IPS-NIHi11 (cell line): Measurements from ENCODE around the gene KLHDC8A.
A peak's percentile ranks its signal among the peaks of the same experiment; 100 is the strongest.
"Not testable (repeated sequence)": the region's sequence is repeated elsewhere in the genome, so short reads cannot be mapped to it uniquely, and the experiment has no call there.

Experiments used
- DNase-seq: peaks from one replicate; pipeline ENCODE4 v3.0.0; 2012; ENCODE audit warnings: mixed read lengths, low spot score

The KLHDC8A gene

DNA sequence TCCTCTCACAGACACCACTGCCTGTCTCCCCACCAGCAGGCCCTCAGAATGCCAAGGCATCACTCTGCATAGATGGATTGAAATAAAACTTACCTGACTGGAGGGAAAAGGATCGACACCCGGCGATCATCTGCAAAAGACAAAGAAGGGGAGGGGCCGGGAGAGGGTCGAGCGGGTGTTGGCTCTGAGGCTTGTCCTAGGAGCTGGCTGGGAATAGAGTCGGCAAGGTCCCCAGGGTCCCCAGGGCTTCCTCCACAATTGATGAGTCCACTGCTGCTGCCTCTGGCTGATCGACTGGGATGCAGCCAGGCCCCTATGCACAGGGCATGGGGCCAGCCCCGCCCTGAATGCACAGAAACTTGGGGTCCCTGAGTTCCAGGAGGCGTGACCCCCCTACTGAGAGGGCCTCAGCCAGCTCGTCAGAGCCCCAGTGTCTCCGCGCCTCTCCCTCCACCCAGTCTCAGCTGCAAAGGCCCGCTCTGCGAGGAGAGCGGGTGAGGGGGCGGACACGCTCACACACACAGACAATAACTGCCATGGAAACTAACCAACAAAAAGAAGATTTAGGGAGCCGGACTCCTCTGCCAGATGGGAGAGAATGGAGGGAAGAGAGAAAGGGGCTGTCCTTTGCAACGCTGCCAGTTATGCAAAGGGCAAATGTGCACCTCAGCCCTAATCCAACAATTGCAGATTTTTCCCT is at the start of gene KLHDC8A:
Gene KLHDC8A, minus strand, starts transcription at position 483 of the 700 bp plus-strand sequence. CDS start 13,318 bp downstream, outside the sequence.
- DNase-seq = no peak

DNA sequence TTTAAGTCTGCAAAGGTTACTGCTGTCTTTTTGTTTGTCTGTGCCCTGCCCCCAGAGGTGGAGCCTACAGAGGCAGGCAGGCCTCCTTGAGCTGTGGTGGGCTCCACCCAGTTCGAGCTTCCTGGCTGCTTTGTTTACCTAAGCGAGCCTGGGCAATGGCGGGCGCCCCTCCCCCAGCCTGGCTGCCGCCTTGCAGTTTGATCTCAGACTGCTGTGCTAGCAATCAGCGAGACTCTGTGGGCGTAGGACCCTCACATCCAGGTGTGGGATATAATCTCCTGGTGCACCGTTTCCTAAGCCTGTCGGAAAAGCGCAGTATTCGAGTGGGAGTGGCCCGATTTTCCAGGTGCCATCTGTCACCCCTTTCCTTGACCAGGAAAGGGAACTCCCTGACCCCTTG is 49.5 kb upstream of the KLHDC8A start:
- not testable (repeated sequence) for DNase-seq

DNA sequence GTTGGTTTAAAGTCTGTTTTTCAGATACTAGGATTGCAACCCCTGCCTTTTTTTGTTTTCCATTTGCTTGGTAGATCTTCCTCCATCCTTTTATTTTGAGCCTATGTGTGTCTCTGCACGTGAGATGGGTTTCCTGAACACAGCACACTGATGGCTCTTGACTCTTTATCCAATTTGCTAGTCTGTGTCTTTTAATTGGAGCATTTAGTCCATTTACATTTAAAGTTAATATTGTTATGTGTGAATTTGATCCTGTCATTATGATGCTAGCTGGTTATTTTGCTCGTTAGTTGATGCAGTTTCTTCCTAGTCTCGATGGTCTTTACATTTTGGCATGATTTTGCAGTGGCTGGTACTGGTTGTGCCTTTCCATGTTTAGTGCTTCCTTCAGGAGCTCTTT is 47.8 kb upstream of the KLHDC8A start:
- not testable (repeated sequence) for DNase-seq

DNA sequence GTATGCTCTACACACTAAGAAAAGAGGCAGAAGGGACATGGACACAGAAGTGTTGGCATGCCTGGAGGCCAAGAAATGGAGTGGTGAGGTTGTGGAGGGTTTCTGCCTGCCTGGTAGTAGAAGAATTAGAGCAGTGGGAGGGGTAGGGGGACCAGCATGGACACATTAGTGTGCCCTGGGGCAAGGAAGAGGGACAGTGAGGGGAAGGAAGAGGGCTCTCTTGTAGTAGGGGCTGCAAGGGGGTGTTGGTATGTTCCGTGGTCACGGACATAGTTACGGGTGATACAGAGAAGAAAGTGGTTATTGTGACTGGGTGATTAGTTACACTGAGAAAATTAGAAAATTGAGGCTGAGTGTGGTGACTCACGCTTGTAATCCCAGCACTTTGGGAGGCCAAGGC is 41.9 kb upstream of the KLHDC8A start:
- DNase-seq = no peak

- peak; percentile 83 for DNase-seq
Observed at GRCh38 chr1:205396967-205397616, 40.4 kb upstream of the KLHDC8A start.

GRCh38 chr1:205395616-205396015 is 38.9 kb upstream of the KLHDC8A start:
- DNase-seq = no peak

DNA sequence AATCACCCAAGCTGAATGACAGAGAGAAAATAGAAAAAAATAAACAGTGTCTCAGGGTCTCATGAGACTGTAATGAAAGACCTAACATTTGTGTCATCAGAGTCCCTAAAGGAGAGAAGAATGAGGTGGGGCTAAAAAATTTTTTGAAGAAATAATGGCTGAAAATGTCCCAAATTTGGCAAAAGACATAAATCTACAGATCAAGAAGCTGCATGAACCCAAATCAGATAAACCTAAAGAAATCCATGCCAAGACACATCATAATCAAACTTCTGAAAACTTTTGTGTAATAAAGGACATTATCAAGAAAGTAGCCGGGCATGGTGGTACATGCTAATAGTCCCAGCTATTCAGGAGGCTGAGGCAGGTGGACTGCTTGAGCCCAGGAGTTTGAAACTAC is 35.9 kb upstream of the KLHDC8A start:
- no peak for DNase-seq

GRCh38 chr1:205391386-205391785 is 34.7 kb upstream of the KLHDC8A start:
- no peak for DNase-seq

- no peak for DNase-seq
Observed at GRCh38 chr1:205387845-205388244, 31.1 kb upstream of the KLHDC8A start.

- DNase-seq = not testable (repeated sequence)
Observed at GRCh38 chr1:205382990-205383389, 26.3 kb upstream of the KLHDC8A start.

GRCh38 chr1:205382561-205382960 is 25.8 kb upstream of the KLHDC8A start:
- DNase-seq = no peak

- no peak for DNase-seq
Observed at GRCh38 chr1:205381305-205381704, 24.6 kb upstream of the KLHDC8A start.

DNA sequence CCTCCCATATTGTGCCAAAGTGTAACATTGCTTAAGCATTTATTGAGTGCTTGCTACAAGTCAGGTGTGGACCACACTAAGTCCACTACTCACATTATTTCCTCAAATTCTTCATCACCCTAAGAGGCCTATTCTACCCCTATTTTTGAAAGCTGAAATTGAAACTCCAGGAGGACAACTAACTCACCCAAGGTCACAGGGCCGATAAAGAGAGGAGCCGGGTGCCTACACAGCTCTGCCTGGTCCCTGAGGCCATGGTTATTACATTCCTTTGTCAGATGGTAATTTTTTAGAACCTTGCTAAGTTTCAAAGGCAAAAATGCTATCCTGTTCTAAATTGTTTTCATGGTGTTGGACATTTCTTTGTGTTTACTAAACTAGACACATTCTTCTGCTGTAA is 24.2 kb upstream of the KLHDC8A start:
- DNase-seq = no peak

DNA sequence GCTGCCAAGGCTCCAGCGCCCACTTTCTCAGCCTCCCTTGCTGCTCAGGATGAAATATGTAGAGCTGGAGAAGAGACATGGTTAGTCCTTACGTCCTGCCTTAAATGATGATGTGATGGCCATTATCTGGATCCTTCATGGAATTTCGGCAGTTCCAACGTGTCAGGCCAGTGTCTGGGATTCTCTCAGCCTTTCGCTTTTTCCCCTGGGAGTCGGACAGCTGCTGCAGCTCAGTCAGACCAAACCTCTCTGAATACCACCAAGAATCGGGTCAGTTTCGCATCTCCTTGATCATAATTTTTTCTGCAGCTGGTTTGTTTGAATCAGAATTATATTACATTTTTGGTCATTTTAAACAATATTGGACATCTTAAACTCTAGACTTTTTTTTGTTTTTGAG is 22.3 kb upstream of the KLHDC8A start:
- DNase-seq = no peak

GRCh38 chr1:205377355-205377754 is 20.6 kb upstream of the KLHDC8A start:
- no peak for DNase-seq

GRCh38 chr1:205376739-205377138 is 20.0 kb upstream of the KLHDC8A start:
- DNase-seq = no peak

DNA sequence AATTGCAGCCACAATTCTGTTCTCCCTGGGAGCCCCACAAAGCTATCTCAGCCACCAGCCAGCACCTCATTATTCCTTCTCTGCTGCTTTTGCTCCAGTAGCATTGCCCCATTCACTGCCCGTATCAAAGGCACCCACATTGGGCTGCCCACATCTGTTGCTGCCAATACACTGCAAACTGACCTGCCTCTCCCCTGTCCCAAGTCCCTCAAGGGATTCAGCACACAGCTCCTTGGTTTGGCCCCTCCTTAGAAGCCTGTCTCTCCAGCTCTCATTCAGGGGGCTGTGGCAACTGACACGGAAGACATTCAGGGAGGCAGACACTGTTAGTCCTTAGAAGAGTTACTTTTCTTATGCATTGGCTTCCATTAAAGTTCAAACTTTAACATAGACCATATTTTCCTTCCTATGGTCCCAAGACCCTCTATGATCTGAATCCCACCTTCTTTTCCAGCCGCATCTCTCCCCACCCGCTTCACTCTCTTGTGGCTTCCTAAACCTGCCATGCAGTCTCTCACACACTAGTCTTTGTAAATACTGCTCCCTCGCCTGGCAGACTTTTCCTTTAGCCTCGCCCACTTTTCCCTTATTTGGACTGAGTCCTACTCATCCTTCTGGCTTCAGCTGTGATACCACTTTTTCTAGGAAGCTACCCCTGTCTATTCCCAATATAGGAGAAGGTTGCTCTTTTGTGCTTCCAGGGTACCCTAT is 19.3 kb upstream of the KLHDC8A start:
- DNase-seq = peak; percentile 83

DNA sequence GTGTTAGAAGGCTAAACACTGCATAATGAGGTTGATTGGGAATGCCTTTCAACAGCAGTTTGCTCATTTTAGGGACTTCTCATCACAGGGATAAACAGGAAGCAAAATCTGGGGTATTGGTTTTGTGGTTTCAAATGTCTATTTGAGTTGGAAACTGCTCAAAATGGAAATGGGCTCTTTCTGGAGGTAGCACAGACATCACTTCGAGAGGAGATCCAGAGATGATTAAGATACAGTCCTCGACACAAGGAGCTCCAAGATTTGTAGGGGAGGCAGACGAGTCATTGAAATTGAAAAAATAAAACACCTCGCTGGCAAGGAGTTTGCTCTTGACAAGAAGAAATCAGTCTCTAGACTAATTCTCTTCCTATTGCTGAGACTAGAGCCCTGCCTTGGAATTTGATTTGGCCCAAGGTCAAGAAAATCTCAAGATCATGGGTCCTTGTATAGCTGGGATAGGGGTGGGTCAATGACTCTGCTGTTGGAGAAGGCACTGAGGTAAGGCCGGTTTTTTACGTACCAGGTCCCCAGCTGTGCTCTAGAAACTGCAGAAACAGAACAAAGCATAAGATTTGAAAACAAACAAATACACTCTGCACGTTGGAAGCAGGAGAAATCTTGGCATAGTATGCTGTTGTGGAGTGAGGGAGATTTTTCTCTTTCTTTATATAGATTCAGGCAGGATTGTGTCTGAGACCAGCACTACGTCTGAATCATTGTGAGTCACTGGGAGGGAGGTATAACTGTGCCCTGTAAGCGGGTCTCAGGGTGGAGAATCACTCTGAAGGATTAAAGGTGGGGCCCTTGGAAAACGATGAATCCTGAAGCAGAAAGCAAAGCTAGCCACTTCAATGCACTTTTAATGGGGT is 17.7 kb upstream of the KLHDC8A start:
- DNase-seq = no peak

DNA sequence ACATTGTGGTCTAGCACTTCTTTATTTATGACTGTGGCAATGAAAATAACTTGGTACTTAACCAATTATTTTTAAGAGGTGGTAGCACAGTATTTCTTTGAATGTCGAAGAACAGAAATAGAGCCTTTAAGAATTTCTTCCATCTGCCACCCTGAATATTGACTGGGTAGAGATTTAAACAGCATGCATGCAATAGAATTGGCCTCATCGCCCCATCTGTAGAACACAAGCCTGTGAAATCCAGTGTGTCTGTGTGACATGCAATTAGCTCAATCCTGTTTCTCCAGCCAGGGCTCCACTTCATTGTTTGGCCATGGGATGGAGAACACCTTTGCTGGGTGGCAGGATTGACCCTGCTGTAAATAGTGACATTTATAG is 17.1 kb upstream of the KLHDC8A start:
- no peak for DNase-seq

DNA sequence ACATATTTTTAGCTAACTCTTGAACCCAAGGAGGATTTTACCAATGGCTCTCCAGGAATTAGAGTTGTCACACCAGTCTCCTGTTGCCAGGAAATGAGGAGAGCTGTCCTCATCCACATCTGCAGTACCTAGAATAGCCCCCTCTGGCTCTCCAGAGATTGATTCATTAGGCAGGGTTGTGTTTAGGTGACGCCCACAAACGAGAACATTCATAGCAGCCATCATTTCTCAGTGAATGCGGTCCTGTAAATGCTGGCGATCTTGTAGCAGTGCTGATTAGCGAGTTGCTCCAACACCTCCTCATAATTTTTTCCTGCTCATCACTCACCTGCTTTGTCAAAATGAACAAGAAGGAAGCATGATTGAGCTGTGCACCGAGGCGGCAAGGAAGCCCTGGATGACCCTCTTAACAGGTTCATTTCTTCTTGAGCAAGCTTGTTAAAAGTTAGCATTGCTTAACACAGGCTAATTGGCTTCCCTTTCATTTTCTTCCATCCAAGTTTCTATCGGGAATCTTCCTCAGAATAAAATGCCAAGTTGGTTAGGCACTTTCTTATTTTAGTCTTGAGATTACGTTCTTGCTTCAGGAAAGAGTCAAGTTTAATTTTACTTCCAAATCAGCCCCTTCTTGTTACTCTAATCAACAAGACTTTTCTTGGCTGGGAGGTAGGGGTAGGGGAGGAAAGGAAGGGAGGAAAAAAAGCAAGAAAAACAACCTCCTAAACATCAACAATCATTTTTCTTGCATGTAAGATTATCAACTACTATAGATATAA is 16.5 kb upstream of the KLHDC8A start:
- DNase-seq = no peak

- DNase-seq = no peak
Observed at GRCh38 chr1:205371871-205372660, 15.3 kb upstream of the KLHDC8A start.
